Smooth muscle cell (in vitro differentiated cells): ENCODE results near the gene FXYD4. TPM values are rescaled to one million over a fixed set of nuclear protein-coding genes. Genes with fewer than 3 reads are reported as not detected.

Source experiments
- DNase-seq: peaks from one replicate; lab custom pipeline; 2025; ENCODE audit not compliant: unreplicated experiment; lab: John Stamatoyannopoulos, UW
- H2AFZ ChIP-seq: fragments of 200-600 bp; sonication (generic); 2 replicates; pipeline ENCODE4 v1.6.0; 2016; ENCODE audit warnings: antibody characterized with exemption, low read depth, mild to moderate bottlenecking
- H3F3A ChIP-seq: fragments of 200-600 bp; sonication (generic); 2 replicates; pipeline ENCODE4 v1.6.0; 2017; ENCODE audit warnings: antibody characterized with exemption, low read depth
- H3K27ac ChIP-seq: fragments of 200-600 bp; sonication (generic); 2 replicates; pipeline ENCODE4 v1.5.1; 2016; ENCODE audit warnings: low read depth, mild to moderate bottlenecking
- H3K27me3 ChIP-seq: fragments of 200-600 bp; sonication (generic); 2 replicates; pipeline ENCODE4 v1.6.1; 2016; ENCODE audit warnings: low read depth, mild to moderate bottlenecking
- H3K36me3 ChIP-seq: fragments of 200-600 bp; sonication (generic); 2 replicates; pipeline ENCODE4 v1.5.1; 2016; ENCODE audit warnings: low read depth
- H3K4me1 ChIP-seq: fragments of 200-600 bp; sonication (generic); 2 replicates; pipeline ENCODE4 v1.5.1; 2016; ENCODE audit warnings: low read depth
- H3K4me2 ChIP-seq: fragments of 200-600 bp; sonication (generic); 2 replicates; pipeline ENCODE4 v1.6.0; 2016; ENCODE audit warnings: mild to moderate bottlenecking
- H3K4me3 ChIP-seq: fragments of 200-600 bp; sonication (generic); 2 replicates; pipeline ENCODE4 v1.5.1; 2016; ENCODE audit warnings: mild to moderate bottlenecking
- H3K79me2 ChIP-seq: fragments of 200-600 bp; sonication (generic); 2 replicates; pipeline ENCODE4 v1.6.0; 2016; ENCODE audit warnings: low read depth, mild to moderate bottlenecking
- H3K9ac ChIP-seq: fragments of 200-600 bp; sonication (generic); 2 replicates; pipeline ENCODE4 v1.6.0; 2016; ENCODE audit warnings: low read depth
- H3K9me3 ChIP-seq: fragments of 200-600 bp; sonication (generic); replicated peaks from 2 replicates; pipeline ENCODE4 v1.5.1; 2016; ENCODE audit warnings: low read depth
- H4K20me1 ChIP-seq: fragments of 200-600 bp; sonication (generic); 2 replicates; pipeline ENCODE4 v1.6.0; 2016; ENCODE audit warnings: low read depth
- CTCF ChIP-seq: fragments of 200-600 bp; sonication (generic); IDR thresholded peaks from 2 replicates; pipeline ENCODE4 v1.5.1; 2017; ENCODE audit warnings: borderline replicate concordance, mild to moderate bottlenecking, antibody characterized with exemption; ENCODE audit not compliant: insufficient read depth, poor library complexity, severe bottlenecking
- WGBS: methylation state at CpG from one replicate; pipeline ENCODE4 v1.1.7; 2016; ENCODE audit warnings: low lambda C conversion rate; 5-methylcytosine and 5-hydroxymethylcytosine counted together
- polyA plus RNA-seq: library from polyadenylated mRNA; unstranded; fragments of >200 nt; fragmentation: Nextera tagmentation; extraction: Ambion mirVana; gene quantifications from 2 replicates; pipeline ENCODE4 v1.2.1, GENCODE V29; 2016
- total RNA-seq: library from RNA; depleted of rRNA; stranded (reverse); fragments of >200 nt; gene quantifications from 2 replicates; pipeline ENCODE4 v1.2.3, GENCODE V29; 2014

FXYD4 gene
- total and polyA plus RNA-seq, 2 experiments from 2014 or later: not detected

GRCh38 chr10:43409385-43410109 lies 38.1 kb downstream of the FXYD4 start:
- WGBS: 31% methylated on average over 42 of the region's 46 CpGs
- no peak for TF ChIP-seq CTCF
- peak overlapping the region; percentile 80 for H3K4me3 ChIP-seq
- peaks cover 33% of the 10 kb centered on the region for H4K20me1 ChIP-seq
- H3K27me3 ChIP-seq: no peaks in the 10 kb centered on the region
- H3K9me3 ChIP-seq: no peaks in the 10 kb centered on the region
- peaks cover 24% of the 10 kb centered on the region for H3K79me2 ChIP-seq
- peak overlapping the region; percentile 97 for H3K9ac ChIP-seq
- H2AFZ ChIP-seq: peak overlapping the region; percentile 64
- H3K4me2 ChIP-seq: peak overlapping the region; percentile 93
- H3K4me1 ChIP-seq: peaks cover 13% of the 10 kb centered on the region
- H3F3A ChIP-seq: peaks cover 7% of the 10 kb centered on the region
- DNase-seq: no peak
- no peaks in the 10 kb centered on the region for H3K36me3 ChIP-seq
- peak overlapping the region; percentile 99 for H3K27ac ChIP-seq

GRCh38 chr10:43410345-43410744 lies 38.9 kb downstream of the FXYD4 start:
- Histone ChIP-seq H3K27me3 (no peaks in the 10 kb centered on the region), H3K4me1 (peaks cover 13% of the 10 kb centered on the region), H3K79me2 (peaks cover 16% of the 10 kb centered on the region), H3K4me2 (no peak overlapping the region), H3K9me3 (no peaks in the 10 kb centered on the region), H3F3A (peaks cover 4% of the 10 kb centered on the region), H3K36me3 (no peaks in the 10 kb centered on the region), H3K9ac (no peak overlapping the region), H2AFZ (no peak overlapping the region), H4K20me1 (peaks cover 25% of the 10 kb centered on the region), H3K4me3 (no peak overlapping the region), H3K27ac (no peak overlapping the region)
- DNase-seq: no peak
- 93% methylated on average over 14 of the region's 14 CpGs for WGBS
- no peak for TF ChIP-seq CTCF

GRCh38 chr10:43411536-43411935 lies 40.1 kb downstream of the FXYD4 start:
- Histone ChIP-seq H2AFZ (no peak overlapping the region), H3K79me2 (peaks cover 4% of the 10 kb centered on the region), H3F3A (peaks cover 4% of the 10 kb centered on the region), H3K9ac (no peak overlapping the region), H3K4me2 (no peak overlapping the region), H3K27ac (no peak overlapping the region), H3K9me3 (no peaks in the 10 kb centered on the region), H3K36me3 (no peaks in the 10 kb centered on the region), H3K4me1 (peaks cover 4% of the 10 kb centered on the region), H3K4me3 (no peak overlapping the region), H3K27me3 (no peaks in the 10 kb centered on the region), H4K20me1 (peaks cover 13% of the 10 kb centered on the region)
- no peak for TF ChIP-seq CTCF
- no peak for DNase-seq
- WGBS: 72% methylated on average over 2 of the region's 2 CpGs

GRCh38 chr10:43415544-43415943 lies 44.1 kb downstream of the FXYD4 start:
- Histone ChIP-seq H3K4me3 (no peak overlapping the region), H3K27ac (no peak overlapping the region), H3K27me3 (no peaks in the 10 kb centered on the region), H3F3A (peaks cover 4% of the 10 kb centered on the region), H4K20me1 (no peaks in the 10 kb centered on the region), H3K79me2 (no peaks in the 10 kb centered on the region), H3K4me1 (no peaks in the 10 kb centered on the region), H3K36me3 (no peaks in the 10 kb centered on the region), H3K4me2 (no peak overlapping the region), H2AFZ (no peak overlapping the region), H3K9ac (no peak overlapping the region), H3K9me3 (no peaks in the 10 kb centered on the region)
- TF ChIP-seq CTCF: no peak
- 93% methylated on average over 10 of the region's 10 CpGs for WGBS
- no peak for DNase-seq
